C4-2B (cell line): ENCODE results near the gene RCOR1.
A peak's percentile ranks its signal among the peaks of the same experiment; 100 is the strongest.

ENCODE experiments used
- H3K27ac ChIP-seq: fragments of 450-650 bp; 2 replicates; pipeline ENCODE4 v1.5.1; 2017
- ZFX ChIP-seq: fragments of 450-650 bp; IDR thresholded peaks from 2 replicates; pipeline ENCODE4 v1.6.1; 2017
- TF ChIP-seq, protein P1 (sequence below): fragments of 450-650 bp; conservative IDR thresholded peaks from 2 replicates; pipeline ENCODE4 v1.5.1; 2017; ENCODE audit warnings: mild to moderate bottlenecking

RCOR1 gene

GRCh38 chr14:102771144-102771543 lies 178.7 kb downstream of the RCOR1 start:
- H3K27ac ChIP-seq = no peak overlapping the region
- no peak for TF ChIP-seq ZFX
- TF ChIP-seq, protein P1, sequence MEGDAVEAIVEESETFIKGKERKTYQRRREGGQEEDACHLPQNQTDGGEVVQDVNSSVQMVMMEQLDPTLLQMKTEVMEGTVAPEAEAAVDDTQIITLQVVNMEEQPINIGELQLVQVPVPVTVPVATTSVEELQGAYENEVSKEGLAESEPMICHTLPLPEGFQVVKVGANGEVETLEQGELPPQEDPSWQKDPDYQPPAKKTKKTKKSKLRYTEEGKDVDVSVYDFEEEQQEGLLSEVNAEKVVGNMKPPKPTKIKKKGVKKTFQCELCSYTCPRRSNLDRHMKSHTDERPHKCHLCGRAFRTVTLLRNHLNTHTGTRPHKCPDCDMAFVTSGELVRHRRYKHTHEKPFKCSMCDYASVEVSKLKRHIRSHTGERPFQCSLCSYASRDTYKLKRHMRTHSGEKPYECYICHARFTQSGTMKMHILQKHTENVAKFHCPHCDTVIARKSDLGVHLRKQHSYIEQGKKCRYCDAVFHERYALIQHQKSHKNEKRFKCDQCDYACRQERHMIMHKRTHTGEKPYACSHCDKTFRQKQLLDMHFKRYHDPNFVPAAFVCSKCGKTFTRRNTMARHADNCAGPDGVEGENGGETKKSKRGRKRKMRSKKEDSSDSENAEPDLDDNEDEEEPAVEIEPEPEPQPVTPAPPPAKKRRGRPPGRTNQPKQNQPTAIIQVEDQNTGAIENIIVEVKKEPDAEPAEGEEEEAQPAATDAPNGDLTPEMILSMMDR = no peak

DNA sequence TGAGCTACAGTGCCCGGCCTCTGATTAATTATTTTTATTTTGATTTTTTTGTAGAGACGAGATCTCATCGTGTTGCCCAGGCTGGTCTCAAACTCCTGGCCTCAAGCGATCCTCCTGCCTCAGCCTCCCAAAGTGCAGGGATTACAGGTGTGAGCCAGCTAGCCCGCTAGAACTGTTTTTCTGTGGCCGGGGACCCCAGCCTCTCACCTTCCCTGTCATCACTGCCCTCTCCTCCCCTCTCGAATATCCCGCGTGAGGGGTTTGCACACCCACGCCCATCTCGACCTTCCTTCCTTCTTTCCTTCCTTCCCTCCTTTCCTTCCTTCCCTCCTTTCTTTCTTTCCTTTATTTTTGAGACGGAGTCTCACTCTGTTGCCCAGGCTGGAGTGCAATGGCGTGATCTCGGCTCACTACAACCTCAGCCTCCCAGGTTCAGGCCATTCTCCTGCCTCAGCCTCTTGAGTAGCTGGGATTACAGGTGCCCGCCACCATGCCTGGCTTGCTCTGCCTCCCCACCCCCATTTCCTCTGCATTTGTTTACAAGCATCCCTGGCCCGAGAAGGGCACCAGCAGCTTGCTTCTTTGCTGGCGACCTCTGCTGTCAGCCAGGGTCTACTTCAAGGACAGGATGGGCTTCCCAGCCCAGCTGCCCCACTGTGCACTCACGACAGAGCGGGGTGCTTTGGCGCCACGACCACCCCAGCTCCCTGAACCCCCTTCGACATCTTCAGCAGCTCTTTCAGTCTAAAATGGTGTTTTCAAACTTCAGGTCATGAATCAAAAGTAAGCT lies 180.5 kb downstream of the RCOR1 start:
- no peak overlapping the region for H3K27ac ChIP-seq
- TF ChIP-seq, protein P1 = no peak
- no peak for TF ChIP-seq ZFX

GRCh38 chr14:102774391-102775153 lies 182.1 kb downstream of the RCOR1 start:
- H3K27ac ChIP-seq = no peak overlapping the region

GRCh38 chr14:102775855-102776760 lies 183.7 kb downstream of the RCOR1 start:
- peak; percentile 38; the same call in 1 of the 2 replicates for TF ChIP-seq ZFX
- TF ChIP-seq, protein P1 = no peak
- peak overlapping the region; percentile 28; the same call in 1 of the 2 replicates for H3K27ac ChIP-seq

More at GRCh38 chr14:102774391-102775153, 182.1 kb downstream of the RCOR1 start:
- TF ChIP-seq, protein P1 = peak; percentile 80
- no peak for TF ChIP-seq ZFX

DNA sequence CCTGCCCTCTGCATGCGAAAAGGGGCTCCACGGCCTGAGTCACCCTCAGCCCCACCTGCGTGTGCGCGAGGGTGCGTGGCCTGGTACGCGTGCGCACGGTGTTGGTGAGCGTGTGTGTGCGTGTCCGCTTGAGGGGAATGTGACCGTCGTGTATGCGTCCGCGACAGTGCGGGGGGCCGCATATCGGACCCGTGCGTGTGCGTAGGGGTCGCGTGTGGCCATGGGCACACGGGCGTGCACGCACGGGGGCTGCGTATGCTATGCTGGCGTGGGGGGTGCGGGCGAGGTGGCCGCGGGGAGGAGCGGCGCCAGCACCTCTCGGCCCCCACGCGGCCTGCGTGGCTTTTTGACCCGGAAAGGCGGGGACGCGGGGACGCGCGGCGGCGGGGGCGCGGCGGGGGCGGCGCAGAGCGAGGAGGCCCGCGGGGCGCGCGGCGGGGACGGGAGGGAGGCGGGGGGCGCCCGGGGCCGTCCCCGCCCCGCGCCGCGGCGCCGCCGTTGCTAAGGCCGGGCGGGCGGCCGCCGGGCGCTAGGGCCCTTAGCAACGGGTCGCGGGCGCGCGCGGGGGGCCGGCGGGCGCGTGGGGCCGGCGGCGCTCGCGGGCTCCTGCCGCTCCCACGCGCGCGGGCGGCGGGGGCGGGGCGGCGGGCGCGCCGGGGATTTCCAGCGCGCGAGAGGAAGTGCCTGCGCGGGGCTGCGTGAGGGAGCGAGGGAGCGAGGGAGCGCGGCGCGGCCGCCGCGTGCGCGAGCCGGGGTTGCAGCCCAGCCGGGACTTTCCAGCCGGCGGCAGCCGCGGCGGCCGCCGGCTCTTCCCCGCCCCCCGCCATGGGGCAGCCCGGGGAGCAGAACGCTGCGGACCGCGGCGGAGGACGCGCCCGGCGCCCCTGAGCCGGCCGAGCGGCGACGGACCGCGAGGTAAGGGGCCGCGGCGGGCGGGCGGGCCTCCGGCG lies 184.6 kb downstream of the RCOR1 start, which contains the start of gene TRAF3:
Gene TRAF3 (plus strand): TSS at position 689 of the 950 bp plus-strand sequence. CDS start 92,753 bp downstream, outside the sequence.
- H3K27ac ChIP-seq = peak within 1 kb of the TSS; percentile 75
- TF ChIP-seq, protein P1 = no peak

- H3K27ac ChIP-seq = peak overlapping the region; percentile 75
- TF ChIP-seq ZFX = peak; percentile 87
- TF ChIP-seq, protein P1 = no peak
These were observed 185.4 kb downstream of the RCOR1 start for GRCh38 chr14:102777711-102778337.
